Aortic smooth muscle cell (primary cell): Measurements from ENCODE around the gene RSL1D1. TPM values are rescaled to one million over a fixed set of nuclear protein-coding genes. Genes with fewer than 3 reads are reported as not detected.

Experiments
- total RNA-seq: library from RNA; depleted of rRNA; stranded (reverse); fragments of >200 nt; gene quantifications from 2 replicates; pipeline ENCODE4 v1.2.3, GENCODE V29; 2014

The RSL1D1 gene
- total RNA-seq: 65.7 and 69.8 TPM in 2 replicates

GRCh38 chr16:11851294-11852091 is at the start of gene RSL1D1:
Gene RSL1D1, minus strand, starts transcription at chr16:11851542. Its CDS starts 30 bp downstream, at chr16:11851512.

GRCh38 chr16:11797166-11797956 is 54.0 kb downstream of the RSL1D1 start, which contains the start of gene ZC3H7A:
Gene ZC3H7A, minus strand, starts transcription at chr16:11797258. Its CDS starts 14,904 bp downstream, at chr16:11782354.

Other genes starting within 250 kb of the RSL1D1 start
- 16.2 and 24.3 TPM in 2 replicates for gene SNN, start 183.1 kb downstream of the RSL1D1 start, total RNA-seq
- 24.4 and 35.5 TPM in 2 replicates for gene TXNDC11, start 108.7 kb downstream of the RSL1D1 start, total RNA-seq
- gene ZC3H7A, start 54.3 kb downstream of the RSL1D1 start, total RNA-seq: 37.1 and 45.1 TPM in 2 replicates
- gene GSPT1, start 64.4 kb upstream of the RSL1D1 start, total RNA-seq: 54.3 and 64.2 TPM in 2 replicates
- 3.7 and 6.6 TPM in 2 replicates for gene NPIPB2, start 90.5 kb upstream of the RSL1D1 start, total RNA-seq
- gene TNFRSF17, start 113.7 kb upstream of the RSL1D1 start, total RNA-seq: not detected in 2 replicates
- 14.4 and 17.3 TPM in 2 replicates for gene SNX29, start 125.2 kb upstream of the RSL1D1 start, total RNA-seq